ENCODE measurements around the gene TTPAL. TPM values are rescaled to one million over a fixed set of nuclear protein-coding genes. Genes with fewer than 3 reads are reported as not detected.

The TTPAL gene
- total and polyA plus RNA-seq, 2 donors (not counting 3 experiments of a cell fraction or from before 2014, with no cell fraction given): 4.0 to 8.0 TPM

- intact Hi-C loops (cut with micrococcal nuclease) (loop anchor here (10.0 kb wide), 1 partner anchor 353 kb away; no protein-coding TSS in a partner anchor), dilution Hi-C loops (cut with MboI; ENCODE audit: extremely low pct_ligation_motif_present, low sequenced_read_pairs) (no loop called here)
- Histone ChIP-seq H4K20me1 (replicated peaks; ENCODE audit: control insufficient read depth, extremely low read depth, insufficient read depth, low read length) (no peaks in the 10 kb centered on the region), H3K9me3 (replicated peaks; ENCODE audit: control insufficient read depth, insufficient read depth, low read length) (no peaks in the 10 kb centered on the region), H3K27me3 (ENCODE audit: control insufficient read depth in 2 of 2, insufficient read depth in 2 of 2, low read length in 2 of 2) (peaks cover 0 to 4% of the 10 kb centered on the region in 2 experiments), H3K9ac (replicated peaks; ENCODE audit: extremely low read depth, insufficient read depth, low read length) (no peak overlapping the region), H3K36me3 (ENCODE audit: control insufficient read depth in 2 of 2, extremely low read depth in 1 of 2, insufficient read depth in 2 of 2, low read length in 2 of 2) (no peaks in the 10 kb centered on the region), H3K79me2 (ENCODE audit: control insufficient read depth, insufficient read depth, low read length) (no peaks in the 10 kb centered on the region), H3K9me1 (replicated peaks; ENCODE audit: control insufficient read depth, extremely low read depth, insufficient read depth, low read length) (no peaks in the 10 kb centered on the region), H3K4me2 (ENCODE audit: insufficient read depth, low read length) (no peak overlapping the region), H3K4me3 (replicated peaks in 1 of 3; ENCODE audit: insufficient read depth in 1 of 3, low read depth in 1 of 3, low read length in 3 of 3) (no peak overlapping the region), H3K4me1 (ENCODE audit: control insufficient read depth, extremely low read depth, insufficient read depth, low read length) (no peaks in the 10 kb centered on the region), H3K27ac (ENCODE audit: insufficient read depth, low read depth, low read length) (no peak overlapping the region), H2AFZ (ENCODE audit: low read depth, low read length) (no peak overlapping the region)
- TF ChIP-seq POLR2AphosphoS5 (IDR thresholded peaks at IDR 0.05; ENCODE audit: insufficient read depth, low read depth, low read length): no peak
- no TSS peak for BruUV-seq (replicated peaks)
- DNase-seq (ENCODE audit: low read depth, low spot score) (no peak), FAIRE-seq (no peak)
- ChIA-PET POLR2A (no interaction called here), CTCF (interaction anchor here (1.2 kb wide), 1 partner anchor 142 kb away, joined by 3 read pairs; no protein-coding TSS in a partner anchor)
Observed at GRCh38 chr20:44467289-44467883, 8.3 kb upstream of the TTPAL start.

- Histone ChIP-seq H3K4me1 (ENCODE audit: control insufficient read depth, extremely low read depth, insufficient read depth, low read length) (no peaks in the 10 kb centered on the region), H4K20me1 (replicated peaks; ENCODE audit: control insufficient read depth, extremely low read depth, insufficient read depth, low read length) (no peaks in the 10 kb centered on the region), H3K4me2 (ENCODE audit: insufficient read depth, low read length) (no peak overlapping the region), H3K9ac (replicated peaks; ENCODE audit: extremely low read depth, insufficient read depth, low read length) (no peak overlapping the region), H3K4me3 (replicated peaks in 1 of 3; ENCODE audit: insufficient read depth in 1 of 3, low read depth in 1 of 3, low read length in 3 of 3) (no peak overlapping the region), H3K27ac (ENCODE audit: insufficient read depth, low read depth, low read length) (no peak overlapping the region), H3K27me3 (ENCODE audit: control insufficient read depth in 2 of 2, insufficient read depth in 2 of 2, low read length in 2 of 2) (peaks cover 0 to 6% of the 10 kb centered on the region in 2 experiments), H3K79me2 (ENCODE audit: control insufficient read depth, insufficient read depth, low read length) (no peaks in the 10 kb centered on the region), H3K9me1 (replicated peaks; ENCODE audit: control insufficient read depth, extremely low read depth, insufficient read depth, low read length) (no peaks in the 10 kb centered on the region), H3K9me3 (replicated peaks; ENCODE audit: control insufficient read depth, insufficient read depth, low read length) (no peaks in the 10 kb centered on the region), H3K36me3 (ENCODE audit: control insufficient read depth in 2 of 2, extremely low read depth in 1 of 2, insufficient read depth in 2 of 2, low read length in 2 of 2) (no peaks in the 10 kb centered on the region), H2AFZ (ENCODE audit: low read depth, low read length) (no peak overlapping the region)
- DNase-seq (ENCODE audit: low read depth, low spot score): no peak
- no peak for FAIRE-seq
- intact Hi-C loops (cut with micrococcal nuclease) (loop anchor here (10.0 kb wide), 1 partner anchor 353 kb away; no protein-coding TSS in a partner anchor), dilution Hi-C loops (cut with MboI; ENCODE audit: extremely low pct_ligation_motif_present, low sequenced_read_pairs) (no loop called here)
- ChIA-PET POLR2A (no interaction called here), CTCF (interaction anchor here (1.2 kb wide), 1 partner anchor 142 kb away, joined by 3 read pairs; no protein-coding TSS in a partner anchor)
- BruUV-seq (replicated peaks): no TSS peak
- TF ChIP-seq GATA2 (IDR thresholded peaks at IDR 0.05; ENCODE audit: insufficient read depth, insufficient read length, low read depth, low read length): no peak
- no peak for TF ChIP-seq JUN (IDR thresholded peaks at IDR 0.05; ENCODE audit: borderline replicate concordance, insufficient read depth, insufficient read length, low read depth)
- TF ChIP-seq POLR2AphosphoS5 (IDR thresholded peaks at IDR 0.05; ENCODE audit: insufficient read depth, low read depth, low read length): no peak
- TF ChIP-seq, protein P1, sequence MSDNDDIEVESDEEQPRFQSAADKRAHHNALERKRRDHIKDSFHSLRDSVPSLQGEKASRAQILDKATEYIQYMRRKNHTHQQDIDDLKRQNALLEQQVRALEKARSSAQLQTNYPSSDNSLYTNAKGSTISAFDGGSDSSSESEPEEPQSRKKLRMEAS (IDR thresholded peaks at IDR 0.05; ENCODE audit: insufficient read depth, insufficient read length): no peak
Observed at GRCh38 chr20:44468044-44468782, 7.5 kb upstream of the TTPAL start.

Measured in endothelial cell of umbilical vein (primary cell).